ENCODE measurements around the gene CORO1C.
A peak's percentile ranks its signal among the peaks of the same experiment; 100 is the strongest.

DNA sequence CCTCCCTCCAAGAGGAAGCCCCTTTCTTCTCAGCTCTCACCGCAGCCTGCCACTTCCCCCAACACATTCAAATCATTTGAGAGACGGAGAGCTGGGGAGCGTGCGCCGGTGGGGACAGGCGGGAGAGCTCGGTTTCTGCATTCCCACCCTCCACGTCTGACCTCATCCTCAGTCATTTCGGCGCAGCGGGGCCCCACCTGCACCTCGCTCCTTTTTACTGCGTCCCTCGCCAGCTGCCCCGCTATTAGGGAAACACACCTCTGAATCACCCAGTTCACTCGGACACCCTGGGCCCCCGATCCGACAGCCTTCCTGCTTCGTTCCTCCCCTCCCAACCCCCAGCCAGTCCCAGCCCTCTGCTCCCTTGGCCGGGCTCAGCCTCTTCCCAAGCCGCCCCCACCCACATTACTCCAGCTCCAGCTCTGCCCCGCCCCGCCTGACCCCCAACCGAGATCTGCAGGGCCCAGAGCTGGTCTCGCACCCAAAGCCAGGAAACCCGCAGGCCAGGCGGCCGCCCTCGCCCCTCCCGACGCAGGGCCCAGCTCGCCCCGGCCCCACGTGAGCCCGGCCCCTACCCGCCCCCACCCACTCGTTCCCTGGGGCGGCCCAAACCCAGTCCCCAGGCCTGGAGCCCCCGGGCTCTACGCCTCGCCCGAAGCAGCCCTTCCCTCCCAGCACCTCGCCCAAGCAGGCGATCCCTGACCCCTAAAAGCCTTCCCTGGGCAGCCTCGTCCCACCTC, 783 bp downstream of the CORO1C start:
- TF ChIP-seq CTCF (IDR thresholded peaks at IDR 0.05) (no peak), POLR2AphosphoS5 (IDR thresholded peaks at IDR 0.05; ENCODE audit: low read depth, low read length) (peak; percentile 15; the same call in 1 of the 2 replicates), RFX5 (IDR thresholded peaks at IDR 0.05; ENCODE audit: low read length) (no peak), MAX (IDR thresholded peaks at IDR 0.05; ENCODE audit: low read depth) (peak; percentile 40; the same call in 1 of the 2 replicates), USF2 (IDR thresholded peaks at IDR 0.05; ENCODE audit: borderline replicate concordance, low read depth, low read length) (no peak), EP300 (IDR thresholded peaks at IDR 0.05; ENCODE audit: borderline replicate concordance in 1 of 2, low read depth in 1 of 2, low read length in 1 of 2) (no peak), RXRA (IDR thresholded peaks at IDR 0.05; ENCODE audit: borderline replicate concordance, low read depth) (no peak), SMC3 (IDR thresholded peaks at IDR 0.05; ENCODE audit: low read depth, low read length) (no peak), MXI1 (IDR thresholded peaks at IDR 0.05; ENCODE audit: low read depth, low read length) (peak; percentile 49)
